Omental fat pad (tissue), 4 donors: Measurements from ENCODE around the gene RBBP8NL. TPM values are rescaled to one million over a fixed set of nuclear protein-coding genes. Genes with fewer than 3 reads are reported as not detected.
A peak's percentile ranks its signal among the peaks of the same experiment; 100 is the strongest.

ENCODE experiments used
- ATAC-seq: fragments of 150-250 bp; one replicate; pipeline ENCODE4 v1.9.1; 2016; ENCODE audit warnings: mild to moderate bottlenecking, moderate library complexity; ENCODE audit not compliant: low FRiP score
- DNase-seq: peaks from one replicate; pipeline ENCODE4 v3.0.0-alpha.2; 2019; ENCODE audit warnings: low spot score
- total RNA-seq, 4 donors: library from RNA; depleted of rRNA; stranded (reverse); fragments of >200 nt; gene quantifications; one replicate each; pipeline ENCODE4 v1.1.0, GENCODE V29; 2016
- TF ChIP-seq, protein P1 (sequence below), 3 donors: fragments of 450-650 bp; IDR thresholded peaks; one replicate each; pipeline ENCODE4 v1.5.1; 2016 to 2017; ENCODE audit warnings: antibody characterized with exemption in 3 of 3, mild to moderate bottlenecking in 3 of 3, moderate library complexity in 2 of 3

Gene RBBP8NL
- total RNA-seq, 4 donors from 2014 or later: not detected

DNA sequence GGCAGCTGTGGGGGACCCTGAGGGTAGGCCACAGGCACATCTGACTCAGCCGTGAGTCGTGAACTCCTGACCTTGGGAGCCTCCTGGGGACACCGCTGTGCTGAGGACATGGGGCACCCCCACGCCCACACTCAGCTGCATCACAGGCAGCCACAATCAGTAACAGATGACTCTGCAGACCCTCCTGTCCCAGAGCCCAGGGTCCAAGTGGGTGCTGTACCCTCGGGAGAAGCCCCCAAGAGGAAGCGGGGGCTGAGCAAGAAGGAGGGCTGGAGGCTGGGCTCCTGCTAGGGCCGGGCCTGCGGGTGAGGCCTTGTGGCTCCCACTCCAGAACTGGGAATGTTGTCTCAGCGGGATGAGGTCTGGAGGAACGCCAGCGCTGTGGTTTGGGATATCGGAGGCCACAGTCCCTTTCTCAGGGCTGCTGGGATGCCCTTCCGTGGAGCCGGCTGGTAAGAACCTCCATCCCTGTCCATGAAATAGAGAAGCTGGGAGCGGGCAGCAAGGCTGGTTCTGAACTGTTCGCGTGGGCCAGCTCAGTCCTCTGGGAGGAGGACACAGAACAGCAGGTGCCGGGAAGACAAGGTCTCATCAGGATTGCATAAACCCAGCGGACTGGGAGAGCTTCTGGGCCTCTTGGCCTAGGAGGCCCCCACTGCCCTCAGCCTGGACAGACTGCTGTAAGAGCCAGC lies 57.1 kb downstream of the RBBP8NL start:
- TF ChIP-seq, protein P1, sequence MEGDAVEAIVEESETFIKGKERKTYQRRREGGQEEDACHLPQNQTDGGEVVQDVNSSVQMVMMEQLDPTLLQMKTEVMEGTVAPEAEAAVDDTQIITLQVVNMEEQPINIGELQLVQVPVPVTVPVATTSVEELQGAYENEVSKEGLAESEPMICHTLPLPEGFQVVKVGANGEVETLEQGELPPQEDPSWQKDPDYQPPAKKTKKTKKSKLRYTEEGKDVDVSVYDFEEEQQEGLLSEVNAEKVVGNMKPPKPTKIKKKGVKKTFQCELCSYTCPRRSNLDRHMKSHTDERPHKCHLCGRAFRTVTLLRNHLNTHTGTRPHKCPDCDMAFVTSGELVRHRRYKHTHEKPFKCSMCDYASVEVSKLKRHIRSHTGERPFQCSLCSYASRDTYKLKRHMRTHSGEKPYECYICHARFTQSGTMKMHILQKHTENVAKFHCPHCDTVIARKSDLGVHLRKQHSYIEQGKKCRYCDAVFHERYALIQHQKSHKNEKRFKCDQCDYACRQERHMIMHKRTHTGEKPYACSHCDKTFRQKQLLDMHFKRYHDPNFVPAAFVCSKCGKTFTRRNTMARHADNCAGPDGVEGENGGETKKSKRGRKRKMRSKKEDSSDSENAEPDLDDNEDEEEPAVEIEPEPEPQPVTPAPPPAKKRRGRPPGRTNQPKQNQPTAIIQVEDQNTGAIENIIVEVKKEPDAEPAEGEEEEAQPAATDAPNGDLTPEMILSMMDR (IDR thresholded peaks at IDR 0.05): no peak
- DNase-seq (no peak), ATAC-seq (no peak)

DNA sequence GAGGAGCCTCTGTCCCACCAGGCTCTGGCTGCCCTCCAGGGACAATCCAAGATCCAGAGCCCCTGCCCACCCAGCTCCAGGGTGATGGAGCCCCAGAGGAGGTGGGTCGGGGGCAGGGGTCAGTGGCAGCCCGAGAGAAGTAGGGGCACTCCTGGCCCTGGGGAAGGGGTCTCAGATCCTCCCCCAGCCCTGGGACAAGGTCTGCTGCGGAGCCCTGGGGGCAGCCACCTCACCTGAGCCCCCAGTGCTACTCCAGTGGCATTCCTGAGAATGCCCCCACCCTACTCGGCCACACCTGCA lies 57.6 kb downstream of the RBBP8NL start:
- TF ChIP-seq, protein P1 (IDR thresholded peaks at IDR 0.05): no peak
- no peak for DNase-seq
- no peak for ATAC-seq

DNA sequence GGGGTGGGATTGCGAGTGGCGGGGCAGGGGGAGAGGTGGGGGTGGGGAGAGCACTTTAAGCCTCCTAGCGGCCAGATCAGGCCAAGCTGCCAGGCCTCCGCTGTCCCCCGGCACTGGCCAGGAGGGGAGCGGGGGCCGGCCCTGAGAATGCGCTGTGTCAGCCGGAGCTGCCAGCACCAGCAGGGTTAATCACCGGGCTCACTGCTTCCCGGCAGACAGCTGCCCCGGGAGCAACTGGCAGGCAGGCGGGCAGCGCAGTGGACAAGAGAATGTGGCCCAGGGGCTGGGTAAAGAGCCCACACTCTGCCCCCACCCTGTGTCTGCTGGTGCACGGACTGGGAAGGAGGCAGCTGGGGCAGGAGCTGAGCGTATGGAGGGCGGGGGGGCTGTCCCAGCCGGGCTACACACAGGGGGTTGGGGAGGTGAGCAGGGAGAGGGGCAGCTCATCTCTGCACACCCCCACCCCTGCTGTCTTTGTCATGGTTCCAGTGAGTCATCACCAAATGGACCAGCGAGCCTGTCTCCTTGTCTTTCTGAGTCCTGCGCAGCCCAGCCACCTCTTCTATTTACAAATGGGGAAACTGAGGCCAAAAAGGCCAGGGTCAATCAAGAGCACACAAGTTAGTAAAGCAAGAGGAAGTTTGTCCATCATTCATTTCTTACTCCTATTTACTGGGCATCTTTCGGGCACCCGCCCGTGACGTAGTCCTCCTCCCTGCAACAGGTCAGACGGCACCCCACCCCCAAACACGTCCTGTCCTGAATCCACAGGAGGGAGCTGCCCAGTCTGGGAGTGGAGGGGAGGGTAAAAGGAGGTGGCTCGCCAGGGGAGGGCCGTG lies 58.1 kb downstream of the RBBP8NL start:
- ATAC-seq (peak; percentile 37), DNase-seq (no peak)
- TF ChIP-seq, protein P1 (IDR thresholded peaks at IDR 0.05): no peak

DNA sequence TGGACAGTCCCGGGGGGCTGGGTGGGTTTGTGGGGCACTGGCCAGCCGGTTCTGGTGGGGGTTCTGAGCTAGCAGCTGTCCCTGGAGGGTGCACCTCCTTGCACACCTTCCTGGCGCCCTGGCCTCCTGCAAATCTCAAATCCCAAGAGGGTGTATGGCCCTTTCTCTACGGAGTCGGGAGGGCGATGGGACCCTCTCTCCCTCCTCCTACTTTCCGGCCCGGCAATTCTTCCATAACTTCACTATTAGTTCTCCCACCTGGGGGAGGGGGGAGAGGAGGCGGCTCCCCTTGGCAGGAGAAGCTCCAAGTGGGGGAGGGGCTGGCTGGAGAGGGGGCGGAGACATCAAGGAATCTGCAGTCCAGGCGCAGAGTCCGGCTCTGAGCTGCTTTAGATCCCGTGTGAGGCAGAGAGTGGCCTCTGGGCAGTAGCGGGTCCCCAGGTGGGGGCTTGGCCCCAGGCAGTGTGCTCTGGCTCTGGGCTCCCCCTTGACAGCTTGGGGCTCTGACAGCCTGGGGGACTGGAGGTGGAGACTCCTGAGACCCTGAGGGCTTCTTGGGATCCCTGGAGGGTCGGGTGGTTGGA lies 58.9 kb downstream of the RBBP8NL start:
- TF ChIP-seq, protein P1 (IDR thresholded peaks at IDR 0.05): no peak
- ATAC-seq (no peak), DNase-seq (no peak)

DNA sequence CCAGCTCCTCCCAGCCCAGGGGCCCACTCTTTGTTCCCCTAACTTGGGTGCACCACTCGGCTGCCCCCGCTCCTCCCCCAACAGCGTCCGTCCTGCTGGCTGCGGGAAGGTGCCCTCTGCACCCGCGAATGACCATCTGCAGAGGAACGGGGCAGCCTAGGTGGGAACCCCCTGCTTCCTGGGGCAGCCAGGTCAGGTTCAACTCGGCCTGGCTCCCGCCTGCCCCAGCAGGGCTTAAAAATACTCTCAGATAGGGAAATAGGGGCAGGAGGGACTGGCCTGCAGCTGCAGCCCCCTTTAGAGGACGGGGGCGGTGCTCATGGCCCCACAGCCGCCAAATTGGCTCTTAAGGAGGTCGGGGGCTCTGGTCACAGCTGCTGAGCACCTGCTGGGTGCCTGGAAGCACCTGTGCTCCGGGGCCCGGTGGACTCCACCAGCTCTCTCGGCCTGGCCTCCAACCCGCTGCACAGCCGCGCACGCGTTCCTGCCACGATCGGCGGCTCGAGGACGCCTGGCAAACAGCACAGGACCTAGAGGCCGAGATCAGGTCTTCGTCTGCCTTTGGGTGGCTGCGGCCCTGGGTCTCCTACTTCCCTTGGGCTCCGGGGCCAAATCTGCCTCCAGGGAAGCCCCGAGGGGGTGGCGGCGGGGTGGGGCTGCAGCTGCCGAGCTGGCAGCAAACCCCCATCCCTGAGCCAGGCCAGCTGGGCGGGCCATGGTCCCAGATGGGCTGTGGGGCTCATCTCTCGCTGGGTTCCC lies 59.5 kb downstream of the RBBP8NL start:
- DNase-seq (no peak), ATAC-seq (no peak)
- TF ChIP-seq, protein P1 (IDR thresholded peaks at IDR 0.05): no peak

DNA sequence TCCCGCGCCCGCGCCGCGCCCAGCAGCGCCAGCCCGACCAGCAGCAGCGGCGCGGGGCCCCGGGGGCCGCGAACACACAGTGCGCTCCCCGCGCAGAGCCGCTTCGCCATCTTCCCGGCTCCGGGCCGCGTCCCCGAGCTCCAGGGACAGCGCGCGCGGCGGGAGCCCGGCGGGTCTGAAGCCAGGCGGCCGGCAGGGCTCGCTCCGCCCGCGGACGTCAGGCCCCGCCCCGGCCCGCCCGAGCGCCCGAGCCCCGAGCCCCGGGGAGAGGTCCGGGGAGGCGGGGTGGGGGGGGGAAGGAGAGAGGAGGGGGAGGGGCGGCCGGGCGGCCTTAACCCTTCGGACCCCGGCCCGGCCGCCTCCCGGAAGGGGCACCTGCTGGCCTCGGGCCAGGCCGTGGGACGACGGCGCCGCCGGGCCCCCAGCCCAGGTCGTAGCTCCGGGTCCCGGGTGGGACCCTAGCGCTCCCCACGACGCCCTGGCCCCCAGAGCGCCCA lies 60.2 kb downstream of the RBBP8NL start, which contains the start of gene LAMA5:
LAMA5 (minus strand) TSS at position 177 of the 497 bp plus-strand sequence; CDS start at position 110, 67 bp downstream.
- TF ChIP-seq, protein P1 (IDR thresholded peaks at IDR 0.05): no peak
- DNase-seq (no peak), ATAC-seq (no peak)
